GM21360 (cell line): ENCODE results near the gene KLHL26.

Experiments
- ATAC-seq: cut with Tn5 transposase; IDR thresholded peaks from one replicate; pipeline ENCODE4 v1.9.1; 2021; ENCODE audit warnings: mild to moderate bottlenecking, moderate library complexity; ENCODE audit not compliant: unreplicated experiment

The KLHL26 gene

GRCh38 chr19:18646535-18647370, 9.9 kb downstream of the KLHL26 start:
- no peak for ATAC-seq

- no peak for ATAC-seq
Measured at GRCh38 chr19:18647371-18647767, 10.5 kb downstream of the KLHL26 start.

- no peak for ATAC-seq
Measured at GRCh38 chr19:18647807-18648206, 11.0 kb downstream of the KLHL26 start.

GRCh38 chr19:18648973-18649315, 12.1 kb downstream of the KLHL26 start:
- ATAC-seq: no peak

GRCh38 chr19:18649371-18650020, 12.7 kb downstream of the KLHL26 start:
- no peak for ATAC-seq

- no peak for ATAC-seq
Measured at GRCh38 chr19:18650021-18650390, 13.2 kb downstream of the KLHL26 start.

GRCh38 chr19:18650468-18651041, 13.7 kb downstream of the KLHL26 start:
- no peak for ATAC-seq

- ATAC-seq: no peak
Measured at GRCh38 chr19:18651300-18651699, 14.5 kb downstream of the KLHL26 start.

- ATAC-seq: no peak
Measured at GRCh38 chr19:18651733-18652132, 14.9 kb downstream of the KLHL26 start.

- ATAC-seq: no peak
Measured at GRCh38 chr19:18653853-18654252, 17.0 kb downstream of the KLHL26 start.

- no peak for ATAC-seq
Measured at GRCh38 chr19:18654469-18654868, 17.6 kb downstream of the KLHL26 start.

- ATAC-seq: no peak
Measured at GRCh38 chr19:18655173-18655844, 18.5 kb downstream of the KLHL26 start.

- no peak for ATAC-seq
Measured at GRCh38 chr19:18656337-18657086, 19.7 kb downstream of the KLHL26 start.

- no peak for ATAC-seq
Measured at GRCh38 chr19:18657590-18658365, 20.9 kb downstream of the KLHL26 start.

- no peak for ATAC-seq
Measured at GRCh38 chr19:18658366-18658855, 21.6 kb downstream of the KLHL26 start.

- no peak for ATAC-seq
Measured at GRCh38 chr19:18659281-18660050, 22.6 kb downstream of the KLHL26 start.

GRCh38 chr19:18660051-18660910, 23.5 kb downstream of the KLHL26 start:
- no peak for ATAC-seq

- ATAC-seq: no peak
Measured at GRCh38 chr19:18660939-18661670, 24.3 kb downstream of the KLHL26 start.
